Peyer's patch (tissue), 4 donors: ENCODE results near the gene MIPEP. TPM values are rescaled to one million over a fixed set of nuclear protein-coding genes. Genes with fewer than 3 reads are reported as not detected.

Experiments
- DNase-seq, 3 donors: peaks; one replicate each; pipeline ENCODE4 v3.0.0-alpha.2; 2017 to 2019
- H3K27ac ChIP-seq, 4 donors: fragments of 200-600 bp; sonication (generic); one replicate each; pipeline ENCODE4 v1.5.1; 2016 to 2019
- H3K27me3 ChIP-seq, 2 donors: fragments of 200-600 bp; sonication (generic); one replicate each; pipeline ENCODE4 v1.5.1; 2019
- H3K36me3 ChIP-seq, 3 donors: fragments of 200-600 bp; sonication (generic); one replicate each; pipeline ENCODE4 v1.5.1; 2016 to 2019
- H3K4me1 ChIP-seq, 4 donors: fragments of 200-600 bp; sonication (generic); one replicate each; pipeline ENCODE4 v1.5.1; 2016 to 2019
- H3K4me3 ChIP-seq, 4 donors: fragments of 200-600 bp; sonication (generic); 1 replicate in 3 of 4; 2 replicates in 1 of 4; pipeline ENCODE4 v1.5.1; 2016 to 2019; ENCODE audit warnings: mild to moderate bottlenecking in 1 of 4
- H3K9me3 ChIP-seq, 4 donors: fragments of 200-600 bp; sonication (generic); one replicate each; pipeline ENCODE4 v1.5.1; 2016 to 2019; ENCODE audit warnings: mild to moderate bottlenecking in 1 of 4
- CTCF ChIP-seq, 6 experiments: fragments of 450-650 bp in 4 of 6; fragments of 200-600 bp in 2 of 6; sonication (generic) in 1 of 6; IDR thresholded peaks; one replicate each; pipeline ENCODE4 v1.5.1; 2017 to 2019; ENCODE audit warnings: antibody characterized with exemption in 6 of 6, mild to moderate bottlenecking in 3 of 6, moderate library complexity in 1 of 6
- POLR2A ChIP-seq, 2 donors: fragments of 450-650 bp; IDR thresholded peaks; one replicate each; pipeline ENCODE4 v1.5.1; 2017; ENCODE audit warnings: antibody characterized with exemption in 2 of 2, mild to moderate bottlenecking in 2 of 2, moderate library complexity in 2 of 2
- total RNA-seq, 4 donors: library from RNA; depleted of rRNA; stranded (reverse); fragments of >200 nt; gene quantifications; one replicate each; pipeline ENCODE4 v1.1.0, GENCODE V29; 2016

Gene MIPEP
- total RNA-seq, 4 donors from 2014 or later, result 10.7 to 17.0 (median 12.5) TPM

GRCh38 chr13:23905766-23906165 lies 16.6 kb upstream of the MIPEP start:
- DNase-seq, result no peak
- no peak overlapping the region for H3K27ac ChIP-seq
- TF ChIP-seq CTCF (IDR thresholded peaks at IDR 0.05), result no peak
- no peak for TF ChIP-seq POLR2A (IDR thresholded peaks at IDR 0.05)
- peaks cover 0 to 8% (median 3%) of the 10 kb centered on the region in 4 donors for H3K4me1 ChIP-seq
- H3K9me3 ChIP-seq, result no peaks in the 10 kb centered on the region
- peaks cover 0 to 16% of the 10 kb centered on the region in 2 donors for H3K27me3 ChIP-seq
- no peaks in the 10 kb centered on the region for H3K36me3 ChIP-seq
- no peak overlapping the region for H3K4me3 ChIP-seq

GRCh38 chr13:23903906-23904280 lies 14.7 kb upstream of the MIPEP start:
- Histone ChIP-seq H3K27ac (no peak overlapping the region), H3K36me3 (no peaks in the 10 kb centered on the region), H3K9me3 (no peaks in the 10 kb centered on the region), H3K4me3 (no peak overlapping the region), H3K27me3 (peaks cover 0 to 16% of the 10 kb centered on the region in 2 donors), H3K4me1 (peaks cover 0 to 8% (median 3%) of the 10 kb centered on the region in 4 donors)
- no peak for DNase-seq
- TF ChIP-seq CTCF (IDR thresholded peaks at IDR 0.05) (no peak), POLR2A (IDR thresholded peaks at IDR 0.05) (no peak)

GRCh38 chr13:23902975-23903905 lies 14.0 kb upstream of the MIPEP start:
- peak overlapping the region in 1 of 4 donors; percentile 14 for H3K4me3 ChIP-seq

GRCh38 chr13:23901365-23901764 lies 12.2 kb upstream of the MIPEP start:
- no peak overlapping the region for H3K4me3 ChIP-seq

More at GRCh38 chr13:23902975-23903905, 14.0 kb upstream of the MIPEP start:
- Histone ChIP-seq H3K36me3 (no peaks in the 10 kb centered on the region), H3K27ac (no peak overlapping the region), H3K27me3 (peaks cover 0 to 16% of the 10 kb centered on the region in 2 donors), H3K9me3 (no peaks in the 10 kb centered on the region), H3K4me1 (peaks cover 0 to 8% (median 3%) of the 10 kb centered on the region in 4 donors)
- no peak for TF ChIP-seq CTCF (IDR thresholded peaks at IDR 0.05)
- DNase-seq, result no peak

GRCh38 chr13:23899555-23899954 lies 10.4 kb upstream of the MIPEP start:
- no peaks in the 10 kb centered on the region for H3K36me3 ChIP-seq
- no peak overlapping the region for H3K4me3 ChIP-seq
- H3K4me1 ChIP-seq, result peaks cover 0 to 8% (median 3%) of the 10 kb centered on the region in 4 donors
- H3K27me3 ChIP-seq, result peaks cover 0 to 16% of the 10 kb centered on the region in 2 donors
- H3K27ac ChIP-seq, result no peak overlapping the region
- H3K9me3 ChIP-seq, result no peaks in the 10 kb centered on the region
- TF ChIP-seq CTCF (IDR thresholded peaks at IDR 0.05) (peak in 3 of 6 experiments; percentile 4 to 61 (median 18)), POLR2A (IDR thresholded peaks at IDR 0.05) (no peak)
- DNase-seq, result peak in 1 of 3 donors; percentile 62

More at GRCh38 chr13:23901365-23901764, 12.2 kb upstream of the MIPEP start:
- no peak for TF ChIP-seq POLR2A (IDR thresholded peaks at IDR 0.05)
- TF ChIP-seq CTCF (IDR thresholded peaks at IDR 0.05), result no peak
- Histone ChIP-seq H3K27me3 (peaks cover 0 to 16% of the 10 kb centered on the region in 2 donors), H3K9me3 (no peaks in the 10 kb centered on the region), H3K27ac (no peak overlapping the region), H3K36me3 (no peaks in the 10 kb centered on the region), H3K4me1 (peaks cover 0 to 8% (median 3%) of the 10 kb centered on the region in 4 donors)
- no peak for DNase-seq
